MM.1S (cell line): ENCODE data around the gene B3GNT5.

ENCODE experiments used
- DNase-seq: peaks from one replicate; pipeline ENCODE4 v3.0.0-alpha.2; 2015
- H2AFZ ChIP-seq: fragments of 300-600 bp; sonication (generic); 2 replicates; pipeline ENCODE4 v1.6.0; 2016; ENCODE audit warnings: antibody characterized with exemption, low read length
- H3F3A ChIP-seq: fragments of 300-600 bp; sonication (generic); 2 replicates; pipeline ENCODE4 v1.6.1; 2016; ENCODE audit warnings: mild to moderate bottlenecking, antibody characterized with exemption, low read length, moderate library complexity, mixed read lengths; ENCODE audit not compliant: insufficient read depth
- H3K27ac ChIP-seq: fragments of 300-600 bp; sonication (generic); 2 replicates; pipeline ENCODE4 v1.5.1; 2016; ENCODE audit warnings: mild to moderate bottlenecking, low read length
- H3K27me3 ChIP-seq: fragments of 300-600 bp; sonication (generic); replicated peaks from 2 replicates; pipeline ENCODE4 v1.6.0; 2016; ENCODE audit warnings: low read length; ENCODE audit not compliant: insufficient read depth
- H3K36me3 ChIP-seq: fragments of 300-600 bp; sonication (generic); replicated peaks from 2 replicates; pipeline ENCODE4 v1.6.1; 2016; ENCODE audit warnings: mild to moderate bottlenecking, low read length, mixed read lengths; ENCODE audit not compliant: insufficient read depth
- H3K4me1 ChIP-seq: fragments of 300-600 bp; sonication (generic); 2 replicates; pipeline ENCODE4 v1.6.1; 2016; ENCODE audit warnings: low read length, mixed read lengths
- H3K4me2 ChIP-seq: fragments of 300-600 bp; sonication (generic); 2 replicates; pipeline ENCODE4 v1.6.0; 2016; ENCODE audit warnings: low read depth, low read length
- H3K4me3 ChIP-seq: fragments of 300-600 bp; sonication (generic); 2 replicates; pipeline ENCODE4 v1.5.1; 2016; ENCODE audit warnings: low read length, mixed read lengths
- H3K79me2 ChIP-seq: fragments of 300-600 bp; sonication (generic); 2 replicates; pipeline ENCODE4 v1.6.1; 2016; ENCODE audit warnings: mixed run types, low read length, mixed read lengths
- H3K9ac ChIP-seq: fragments of 300-600 bp; sonication (generic); 2 replicates; pipeline ENCODE4 v1.6.1; 2016; ENCODE audit warnings: low read length, mixed read lengths
- H3K9me2 ChIP-seq: fragments of 300-600 bp; sonication (generic); replicated peaks from 2 replicates; pipeline ENCODE4 v1.6.1; 2016; ENCODE audit warnings: mild to moderate bottlenecking, low read length, mixed read lengths; ENCODE audit not compliant: insufficient read depth
- H3K9me3 ChIP-seq: fragments of 300-600 bp; sonication (generic); replicated peaks from 2 replicates; pipeline ENCODE4 v1.6.1; 2016; ENCODE audit warnings: mild to moderate bottlenecking, low read length, mixed read lengths; ENCODE audit not compliant: insufficient read depth
- H4K20me1 ChIP-seq: fragments of 300-600 bp; sonication (generic); 2 replicates; pipeline ENCODE4 v1.6.1; 2016; ENCODE audit warnings: mild to moderate bottlenecking, low read length, moderate library complexity, mixed read lengths; ENCODE audit not compliant: insufficient read depth
- EZH2 ChIP-seq: fragments of 300-600 bp; sonication (generic); optimal IDR thresholded peaks from 2 replicates; pipeline ENCODE3; 2017; ENCODE audit warnings: low read depth, mild to moderate bottlenecking, antibody characterized with exemption, low read length, mixed read lengths
- EZH2phosphoT487 ChIP-seq: fragments of 300-600 bp; sonication (generic); IDR thresholded peaks from 2 replicates; pipeline ENCODE4 v1.6.1; 2018; ENCODE audit warnings: antibody characterized with exemption, low read length
- TF ChIP-seq, protein P1 (sequence below): fragments of 300-600 bp; sonication (generic); IDR thresholded peaks from 2 replicates; pipeline ENCODE4 v1.5.1; 2016; ENCODE audit warnings: antibody characterized with exemption, low read length, mixed read lengths

B3GNT5 gene

DNA sequence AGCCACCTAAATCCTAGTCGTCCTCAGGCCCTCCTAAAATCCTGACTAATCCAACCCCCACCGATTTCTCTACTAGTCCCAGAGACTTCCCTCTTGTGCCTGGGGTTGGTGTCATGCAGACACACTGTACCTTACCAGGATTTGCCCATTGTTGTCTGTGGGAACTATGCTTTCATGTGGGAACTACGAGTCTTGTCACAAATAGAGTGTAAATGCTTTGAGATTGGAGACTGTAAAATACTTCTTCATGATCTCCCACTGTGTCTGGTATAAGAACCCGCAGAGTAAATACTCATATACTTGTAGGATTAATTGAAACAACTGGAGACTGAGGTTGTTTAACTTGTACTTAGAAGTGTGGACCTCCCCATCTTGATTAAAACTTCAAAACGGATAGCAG is 11.2 kb downstream of the B3GNT5 start:
- Histone ChIP-seq H2AFZ (no peak overlapping the region), H3K4me1 (no peaks in the 10 kb centered on the region), H3K27ac (no peak overlapping the region), H3K36me3 (no peaks in the 10 kb centered on the region), H3K9me3 (no peaks in the 10 kb centered on the region), H3F3A (no peaks in the 10 kb centered on the region), H3K27me3 (no peaks in the 10 kb centered on the region), H4K20me1 (no peaks in the 10 kb centered on the region), H3K79me2 (no peaks in the 10 kb centered on the region), H3K4me2 (no peak overlapping the region), H3K9ac (no peak overlapping the region), H3K9me2 (no peaks in the 10 kb centered on the region), H3K4me3 (no peak overlapping the region)
- TF ChIP-seq EZH2phosphoT487 (no peak), EZH2 (no peak)
- DNase-seq, result no peak

DNA sequence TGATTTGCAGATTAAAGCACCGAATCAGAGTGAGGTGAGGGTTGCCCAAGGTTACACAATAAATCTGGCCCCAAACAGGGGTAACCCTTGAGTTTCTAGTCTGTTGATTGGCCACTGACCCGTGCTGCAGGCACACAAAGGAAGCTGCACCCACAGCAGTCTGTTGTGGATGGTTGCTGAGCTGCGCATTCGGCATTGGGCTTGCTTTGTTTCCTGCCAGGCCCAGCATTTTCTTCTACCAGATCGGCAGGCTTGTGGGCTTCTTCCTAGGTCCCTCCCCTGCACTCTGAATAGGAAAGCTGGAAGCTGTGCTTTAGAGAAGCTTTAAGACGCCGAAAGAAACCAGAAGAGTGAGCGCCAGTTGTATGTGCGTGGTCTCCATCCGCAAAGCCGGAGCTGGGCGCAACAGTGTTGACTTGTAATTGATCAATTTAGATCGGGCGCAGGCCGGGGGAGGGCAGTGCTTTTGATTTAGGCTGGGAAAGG is 12.1 kb downstream of the B3GNT5 start:
- no peak overlapping the region for H3K9ac ChIP-seq
- TF ChIP-seq EZH2 (no peak), EZH2phosphoT487 (no peak)
- TF ChIP-seq, protein P1, sequence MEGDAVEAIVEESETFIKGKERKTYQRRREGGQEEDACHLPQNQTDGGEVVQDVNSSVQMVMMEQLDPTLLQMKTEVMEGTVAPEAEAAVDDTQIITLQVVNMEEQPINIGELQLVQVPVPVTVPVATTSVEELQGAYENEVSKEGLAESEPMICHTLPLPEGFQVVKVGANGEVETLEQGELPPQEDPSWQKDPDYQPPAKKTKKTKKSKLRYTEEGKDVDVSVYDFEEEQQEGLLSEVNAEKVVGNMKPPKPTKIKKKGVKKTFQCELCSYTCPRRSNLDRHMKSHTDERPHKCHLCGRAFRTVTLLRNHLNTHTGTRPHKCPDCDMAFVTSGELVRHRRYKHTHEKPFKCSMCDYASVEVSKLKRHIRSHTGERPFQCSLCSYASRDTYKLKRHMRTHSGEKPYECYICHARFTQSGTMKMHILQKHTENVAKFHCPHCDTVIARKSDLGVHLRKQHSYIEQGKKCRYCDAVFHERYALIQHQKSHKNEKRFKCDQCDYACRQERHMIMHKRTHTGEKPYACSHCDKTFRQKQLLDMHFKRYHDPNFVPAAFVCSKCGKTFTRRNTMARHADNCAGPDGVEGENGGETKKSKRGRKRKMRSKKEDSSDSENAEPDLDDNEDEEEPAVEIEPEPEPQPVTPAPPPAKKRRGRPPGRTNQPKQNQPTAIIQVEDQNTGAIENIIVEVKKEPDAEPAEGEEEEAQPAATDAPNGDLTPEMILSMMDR, result no peak
- no peaks in the 10 kb centered on the region for H3K9me3 ChIP-seq
- no peaks in the 10 kb centered on the region for H4K20me1 ChIP-seq
- no peak overlapping the region for H2AFZ ChIP-seq
- no peaks in the 10 kb centered on the region for H3K36me3 ChIP-seq
- H3K27me3 ChIP-seq, result no peaks in the 10 kb centered on the region
- no peak overlapping the region for H3K4me3 ChIP-seq
- H3F3A ChIP-seq, result no peaks in the 10 kb centered on the region
- no peak overlapping the region for H3K4me2 ChIP-seq
- H3K79me2 ChIP-seq, result no peaks in the 10 kb centered on the region
- H3K27ac ChIP-seq, result no peak overlapping the region
- H3K4me1 ChIP-seq, result no peaks in the 10 kb centered on the region
- no peaks in the 10 kb centered on the region for H3K9me2 ChIP-seq
- DNase-seq, result no peak

DNA sequence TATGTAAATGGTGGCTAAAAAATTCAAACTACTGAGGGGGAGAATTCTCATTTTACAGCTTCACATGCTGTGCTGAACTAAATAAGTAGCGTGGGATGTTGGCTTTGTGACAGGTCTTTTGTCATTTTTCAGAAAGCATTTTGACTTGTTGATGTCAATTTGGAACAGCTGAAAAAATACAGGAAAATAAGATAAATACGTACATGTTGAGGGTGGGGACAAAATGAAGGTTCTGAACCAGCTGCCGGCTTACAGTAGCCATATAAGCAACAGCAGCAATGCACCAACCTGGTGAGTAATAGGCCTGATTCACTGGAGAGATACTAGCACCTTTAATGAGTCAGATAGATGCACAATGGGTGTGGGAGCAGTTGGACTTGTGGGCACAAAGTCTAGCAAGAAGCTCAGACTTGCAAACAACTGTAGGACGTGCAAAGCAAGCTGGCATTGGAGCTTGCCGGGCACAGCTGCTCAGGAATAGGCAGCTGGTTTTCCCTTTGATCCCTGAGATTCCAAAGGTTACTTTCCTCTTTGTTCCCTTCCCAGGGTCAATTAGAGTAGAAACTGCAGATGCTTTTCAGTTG is 12.9 kb downstream of the B3GNT5 start:
- H4K20me1 ChIP-seq, result no peaks in the 10 kb centered on the region
- H3K4me1 ChIP-seq, result no peaks in the 10 kb centered on the region
- H3K79me2 ChIP-seq, result no peaks in the 10 kb centered on the region
- no peaks in the 10 kb centered on the region for H3K36me3 ChIP-seq
- no peaks in the 10 kb centered on the region for H3K9me2 ChIP-seq
- H2AFZ ChIP-seq, result no peak overlapping the region
- no peak overlapping the region for H3K4me3 ChIP-seq
- no peak for DNase-seq
- no peak overlapping the region for H3K27ac ChIP-seq
- TF ChIP-seq, protein P1, result no peak
- TF ChIP-seq EZH2 (no peak), EZH2phosphoT487 (no peak)
- H3K9me3 ChIP-seq, result no peaks in the 10 kb centered on the region
- no peaks in the 10 kb centered on the region for H3K27me3 ChIP-seq
- no peak overlapping the region for H3K4me2 ChIP-seq
- no peaks in the 10 kb centered on the region for H3F3A ChIP-seq
- no peak overlapping the region for H3K9ac ChIP-seq

DNA sequence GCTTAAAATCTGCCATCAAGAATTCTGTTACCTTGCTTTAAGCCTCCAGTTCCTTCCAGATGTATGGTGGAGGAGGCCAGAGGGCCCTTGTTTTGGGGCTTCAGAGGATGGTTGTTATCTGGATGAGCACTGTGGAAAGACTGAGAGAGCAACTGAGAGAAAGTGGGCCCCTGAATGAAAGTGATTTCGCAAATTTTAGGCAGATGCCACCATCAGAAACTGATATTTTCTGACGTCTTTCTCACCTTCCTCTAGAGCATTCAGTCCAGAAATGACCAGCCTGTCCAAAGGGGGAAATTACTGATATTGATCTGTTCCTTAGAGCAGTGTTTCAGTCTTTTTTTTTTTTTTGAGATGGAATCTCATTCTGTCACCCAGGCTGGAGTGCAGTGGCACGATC is 13.4 kb downstream of the B3GNT5 start:
- no peak overlapping the region for H3K9ac ChIP-seq
- DNase-seq, result no peak
- H3K9me3 ChIP-seq, result no peaks in the 10 kb centered on the region
- H3K4me3 ChIP-seq, result no peak overlapping the region
- no peak overlapping the region for H3K27ac ChIP-seq
- H3K36me3 ChIP-seq, result no peaks in the 10 kb centered on the region
- no peaks in the 10 kb centered on the region for H3K9me2 ChIP-seq
- no peaks in the 10 kb centered on the region for H3K79me2 ChIP-seq
- no peaks in the 10 kb centered on the region for H4K20me1 ChIP-seq
- H3K27me3 ChIP-seq, result no peaks in the 10 kb centered on the region
- TF ChIP-seq EZH2, result no peak
- no peak for TF ChIP-seq EZH2phosphoT487
- TF ChIP-seq, protein P1, result no peak
- no peak overlapping the region for H3K4me2 ChIP-seq
- H3K4me1 ChIP-seq, result no peaks in the 10 kb centered on the region
- no peaks in the 10 kb centered on the region for H3F3A ChIP-seq
- no peak overlapping the region for H2AFZ ChIP-seq
